GM23338 (cell line): ENCODE results near the gene SLC25A12. TPM values are rescaled to one million over a fixed set of nuclear protein-coding genes. Genes with fewer than 3 reads are reported as not detected.

Experiments
- CREB1 ChIP-seq: fragments of 250-450 bp; sonication (Bioruptor Pico); IDR thresholded peaks from 2 replicates; pipeline ENCODE4 v1.5.0; 2020; ENCODE audit warnings: low read depth, mild to moderate bottlenecking, moderate library complexity
- EZH2phosphoT487 ChIP-seq: fragments of 200-600 bp; sonication (generic); IDR thresholded peaks from one replicate; pipeline ENCODE4 v1.8.1; 2018; ENCODE audit warnings: antibody characterized with exemption; ENCODE audit not compliant: unreplicated experiment
- JUNB ChIP-seq: IDR thresholded peaks from one replicate; pipeline ENCODE4 v1.6.1; 2016; ENCODE audit warnings: antibody characterized with exemption; ENCODE audit not compliant: unreplicated experiment
- NANOG ChIP-seq: IDR thresholded peaks from 2 replicates; pipeline ENCODE4 v1.6.1; 2016; ENCODE audit warnings: antibody characterized with exemption, borderline replicate concordance
- POLR2AphosphoS5 ChIP-seq: IDR thresholded peaks from 2 replicates; pipeline ENCODE4 v1.6.1; 2016; ENCODE audit warnings: antibody characterized with exemption, low read depth
- REST ChIP-seq: IDR thresholded peaks from one replicate; pipeline ENCODE4 v1.6.1; 2018; ENCODE audit warnings: antibody characterized with exemption; ENCODE audit not compliant: unreplicated experiment
- ZNF114 ChIP-seq: fragments of 250-450 bp; sonication (Bioruptor Pico); IDR thresholded peaks from 2 replicates; pipeline ENCODE4 v1.5.0; 2020; ENCODE audit warnings: mild to moderate bottlenecking, moderate library complexity
- polyA plus RNA-seq: library from polyadenylated mRNA; unstranded; fragments of >200 nt; fragmentation: Nextera tagmentation; extraction: Ambion mirVana; gene quantifications from 2 replicates; pipeline ENCODE4 v1.2.1, GENCODE V29; 2016
- total RNA-seq: library from RNA; depleted of rRNA; stranded (reverse); fragments of >200 nt; shearing (Covaris generic); gene quantifications from 2 replicates; pipeline ENCODE4 v1.2.3, GENCODE V29; 2014
- TF ChIP-seq, protein P1 (sequence below): fragments of 250-450 bp; sonication (Bioruptor Pico); IDR thresholded peaks from 2 replicates; pipeline ENCODE4 v1.5.0; 2020; ENCODE audit warnings: mild to moderate bottlenecking, moderate library complexity
- TF ChIP-seq, protein P2 (sequence below), 2 experiments: fragments of 200-600 bp in 1 of 2; sonication (generic) in 1 of 2; conservative IDR thresholded peaks; 2 replicates each; pipeline versions ENCODE4 v1.5.1 to v1.6.1; 2016 to 2017; ENCODE audit warnings: antibody characterized with exemption in 2 of 2, low read depth in 2 of 2, mild to moderate bottlenecking in 2 of 2, moderate library complexity in 1 of 2

The SLC25A12 gene
- total and polyA plus RNA-seq, 2 experiments from 2014 or later: 4.8 to 14.8 TPM

- TF ChIP-seq, protein P1, sequence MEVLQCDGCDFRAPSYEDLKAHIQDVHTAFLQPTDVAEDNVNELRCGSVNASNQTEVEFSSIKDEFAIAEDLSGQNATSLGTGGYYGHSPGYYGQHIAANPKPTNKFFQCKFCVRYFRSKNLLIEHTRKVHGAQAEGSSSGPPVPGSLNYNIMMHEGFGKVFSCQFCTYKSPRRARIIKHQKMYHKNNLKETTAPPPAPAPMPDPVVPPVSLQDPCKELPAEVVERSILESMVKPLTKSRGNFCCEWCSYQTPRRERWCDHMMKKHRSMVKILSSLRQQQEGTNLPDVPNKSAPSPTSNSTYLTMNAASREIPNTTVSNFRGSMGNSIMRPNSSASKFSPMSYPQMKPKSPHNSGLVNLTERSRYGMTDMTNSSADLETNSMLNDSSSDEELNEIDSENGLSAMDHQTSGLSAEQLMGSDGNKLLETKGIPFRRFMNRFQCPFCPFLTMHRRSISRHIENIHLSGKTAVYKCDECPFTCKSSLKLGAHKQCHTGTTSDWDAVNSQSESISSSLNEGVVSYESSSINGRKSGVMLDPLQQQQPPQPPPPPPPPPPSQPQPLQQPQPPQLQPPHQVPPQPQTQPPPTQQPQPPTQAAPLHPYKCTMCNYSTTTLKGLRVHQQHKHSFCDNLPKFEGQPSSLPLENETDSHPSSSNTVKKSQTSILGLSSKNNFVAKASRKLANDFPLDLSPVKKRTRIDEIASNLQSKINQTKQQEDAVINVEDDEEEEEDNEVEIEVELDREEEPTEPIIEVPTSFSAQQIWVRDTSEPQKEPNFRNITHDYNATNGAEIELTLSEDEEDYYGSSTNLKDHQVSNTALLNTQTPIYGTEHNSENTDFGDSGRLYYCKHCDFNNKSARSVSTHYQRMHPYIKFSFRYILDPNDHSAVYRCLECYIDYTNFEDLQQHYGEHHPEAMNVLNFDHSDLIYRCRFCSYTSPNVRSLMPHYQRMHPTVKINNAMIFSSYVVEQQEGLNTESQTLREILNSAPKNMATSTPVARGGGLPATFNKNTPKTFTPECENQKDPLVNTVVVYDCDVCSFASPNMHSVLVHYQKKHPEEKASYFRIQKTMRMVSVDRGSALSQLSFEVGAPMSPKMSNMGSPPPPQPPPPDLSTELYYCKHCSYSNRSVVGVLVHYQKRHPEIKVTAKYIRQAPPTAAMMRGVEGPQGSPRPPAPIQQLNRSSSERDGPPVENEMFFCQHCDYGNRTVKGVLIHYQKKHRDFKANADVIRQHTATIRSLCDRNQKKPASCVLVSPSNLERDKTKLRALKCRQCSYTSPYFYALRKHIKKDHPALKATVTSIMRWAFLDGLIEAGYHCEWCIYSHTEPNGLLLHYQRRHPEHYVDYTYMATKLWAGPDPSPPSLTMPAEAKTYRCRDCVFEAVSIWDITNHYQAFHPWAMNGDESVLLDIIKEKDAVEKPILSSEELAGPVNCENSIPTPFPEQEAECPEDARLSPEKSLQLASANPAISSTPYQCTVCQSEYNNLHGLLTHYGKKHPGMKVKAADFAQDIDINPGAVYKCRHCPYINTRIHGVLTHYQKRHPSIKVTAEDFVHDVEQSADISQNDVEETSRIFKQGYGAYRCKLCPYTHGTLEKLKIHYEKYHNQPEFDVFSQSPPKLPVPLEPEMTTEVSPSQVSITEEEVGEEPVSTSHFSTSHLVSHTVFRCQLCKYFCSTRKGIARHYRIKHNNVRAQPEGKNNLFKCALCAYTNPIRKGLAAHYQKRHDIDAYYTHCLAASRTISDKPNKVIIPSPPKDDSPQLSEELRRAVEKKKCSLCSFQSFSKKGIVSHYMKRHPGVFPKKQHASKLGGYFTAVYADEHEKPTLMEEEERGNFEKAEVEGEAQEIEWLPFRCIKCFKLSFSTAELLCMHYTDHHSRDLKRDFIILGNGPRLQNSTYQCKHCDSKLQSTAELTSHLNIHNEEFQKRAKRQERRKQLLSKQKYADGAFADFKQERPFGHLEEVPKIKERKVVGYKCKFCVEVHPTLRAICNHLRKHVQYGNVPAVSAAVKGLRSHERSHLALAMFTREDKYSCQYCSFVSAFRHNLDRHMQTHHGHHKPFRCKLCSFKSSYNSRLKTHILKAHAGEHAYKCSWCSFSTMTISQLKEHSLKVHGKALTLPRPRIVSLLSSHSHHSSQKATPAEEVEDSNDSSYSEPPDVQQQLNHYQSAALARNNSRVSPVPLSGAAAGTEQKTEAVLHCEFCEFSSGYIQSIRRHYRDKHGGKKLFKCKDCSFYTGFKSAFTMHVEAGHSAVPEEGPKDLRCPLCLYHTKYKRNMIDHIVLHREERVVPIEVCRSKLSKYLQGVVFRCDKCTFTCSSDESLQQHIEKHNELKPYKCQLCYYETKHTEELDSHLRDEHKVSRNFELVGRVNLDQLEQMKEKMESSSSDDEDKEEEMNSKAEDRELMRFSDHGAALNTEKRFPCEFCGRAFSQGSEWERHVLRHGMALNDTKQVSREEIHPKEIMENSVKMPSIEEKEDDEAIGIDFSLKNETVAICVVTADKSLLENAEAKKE (CRISPR knock-in tag): no peak
- no peak for TF ChIP-seq EZH2phosphoT487
- TF ChIP-seq JUNB: no peak
- no peak for TF ChIP-seq NANOG
- TF ChIP-seq POLR2AphosphoS5: no peak
- TF ChIP-seq REST: no peak
- TF ChIP-seq CREB1 (CRISPR knock-in tag): no peak
- no peak for TF ChIP-seq ZNF114
- TF ChIP-seq, protein P2, sequence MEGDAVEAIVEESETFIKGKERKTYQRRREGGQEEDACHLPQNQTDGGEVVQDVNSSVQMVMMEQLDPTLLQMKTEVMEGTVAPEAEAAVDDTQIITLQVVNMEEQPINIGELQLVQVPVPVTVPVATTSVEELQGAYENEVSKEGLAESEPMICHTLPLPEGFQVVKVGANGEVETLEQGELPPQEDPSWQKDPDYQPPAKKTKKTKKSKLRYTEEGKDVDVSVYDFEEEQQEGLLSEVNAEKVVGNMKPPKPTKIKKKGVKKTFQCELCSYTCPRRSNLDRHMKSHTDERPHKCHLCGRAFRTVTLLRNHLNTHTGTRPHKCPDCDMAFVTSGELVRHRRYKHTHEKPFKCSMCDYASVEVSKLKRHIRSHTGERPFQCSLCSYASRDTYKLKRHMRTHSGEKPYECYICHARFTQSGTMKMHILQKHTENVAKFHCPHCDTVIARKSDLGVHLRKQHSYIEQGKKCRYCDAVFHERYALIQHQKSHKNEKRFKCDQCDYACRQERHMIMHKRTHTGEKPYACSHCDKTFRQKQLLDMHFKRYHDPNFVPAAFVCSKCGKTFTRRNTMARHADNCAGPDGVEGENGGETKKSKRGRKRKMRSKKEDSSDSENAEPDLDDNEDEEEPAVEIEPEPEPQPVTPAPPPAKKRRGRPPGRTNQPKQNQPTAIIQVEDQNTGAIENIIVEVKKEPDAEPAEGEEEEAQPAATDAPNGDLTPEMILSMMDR (conservative IDR thresholded peaks at IDR 0.05; ENCODE audit: low read depth in 2 of 2): no peak
Observed at GRCh38 chr2:171939743-171940071, 45.7 kb upstream of the SLC25A12 start (continued).
